PC-3 (cell line): ENCODE measurements around the gene MITF.

Source experiments
- EZH2 ChIP-seq: fragments of 300-600 bp; sonication (generic); IDR thresholded peaks from one replicate; pipeline ENCODE4 v1.6.1; 2017; ENCODE audit warnings: antibody characterized with exemption, mild to moderate bottlenecking, low read length; ENCODE audit not compliant: unreplicated experiment
- EZH2phosphoT487 ChIP-seq: fragments of 300-600 bp; sonication (generic); IDR thresholded peaks from 2 replicates; pipeline ENCODE4 v1.6.1; 2018; ENCODE audit warnings: mild to moderate bottlenecking, antibody characterized with exemption, low read length, borderline replicate concordance
- TF ChIP-seq, protein P1 (sequence below): fragments of 300-600 bp; sonication (generic); conservative IDR thresholded peaks from 2 replicates; pipeline ENCODE4 v1.5.1; 2017; ENCODE audit warnings: antibody characterized with exemption, low read depth, mild to moderate bottlenecking, low read length

DNA sequence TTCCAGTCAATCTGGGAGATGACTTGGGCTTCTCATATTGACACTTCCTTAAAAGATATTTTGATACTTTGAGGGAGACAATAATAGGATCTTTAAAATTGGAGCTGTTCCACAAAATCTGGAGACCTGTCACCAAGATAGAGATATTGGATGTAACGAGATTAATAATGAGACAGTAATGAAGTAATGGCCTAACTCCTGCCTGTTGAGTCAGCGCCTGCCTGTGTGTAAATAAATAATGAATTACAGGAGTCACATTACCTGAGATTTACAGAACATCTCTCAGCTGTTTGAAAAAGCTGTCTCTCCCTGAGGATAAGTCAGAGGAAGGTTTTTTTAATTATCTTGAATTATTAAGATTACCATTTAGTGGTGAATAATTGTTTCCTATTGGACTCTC, 43.8 kb upstream of the MITF start:
- TF ChIP-seq, protein P1, sequence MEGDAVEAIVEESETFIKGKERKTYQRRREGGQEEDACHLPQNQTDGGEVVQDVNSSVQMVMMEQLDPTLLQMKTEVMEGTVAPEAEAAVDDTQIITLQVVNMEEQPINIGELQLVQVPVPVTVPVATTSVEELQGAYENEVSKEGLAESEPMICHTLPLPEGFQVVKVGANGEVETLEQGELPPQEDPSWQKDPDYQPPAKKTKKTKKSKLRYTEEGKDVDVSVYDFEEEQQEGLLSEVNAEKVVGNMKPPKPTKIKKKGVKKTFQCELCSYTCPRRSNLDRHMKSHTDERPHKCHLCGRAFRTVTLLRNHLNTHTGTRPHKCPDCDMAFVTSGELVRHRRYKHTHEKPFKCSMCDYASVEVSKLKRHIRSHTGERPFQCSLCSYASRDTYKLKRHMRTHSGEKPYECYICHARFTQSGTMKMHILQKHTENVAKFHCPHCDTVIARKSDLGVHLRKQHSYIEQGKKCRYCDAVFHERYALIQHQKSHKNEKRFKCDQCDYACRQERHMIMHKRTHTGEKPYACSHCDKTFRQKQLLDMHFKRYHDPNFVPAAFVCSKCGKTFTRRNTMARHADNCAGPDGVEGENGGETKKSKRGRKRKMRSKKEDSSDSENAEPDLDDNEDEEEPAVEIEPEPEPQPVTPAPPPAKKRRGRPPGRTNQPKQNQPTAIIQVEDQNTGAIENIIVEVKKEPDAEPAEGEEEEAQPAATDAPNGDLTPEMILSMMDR: no peak
- TF ChIP-seq EZH2phosphoT487 (no peak), EZH2 (no peak)
